GM19035 (cell line): ENCODE measurements around the gene USP48.
"Not testable (repeated sequence)": the region's sequence is repeated elsewhere in the genome, so short reads cannot be mapped to it uniquely, and the experiment has no call there.

Experiments
- ATAC-seq: cut with Tn5 transposase; IDR thresholded peaks from one replicate; pipeline ENCODE4 v1.9.1; 2021; ENCODE audit not compliant: unreplicated experiment

Gene USP48

GRCh38 chr1:21816602-21817302, 33.8 kb upstream of the USP48 start:
- ATAC-seq = no peak

- ATAC-seq = no peak
These were observed 32.9 kb upstream of the USP48 start for GRCh38 chr1:21815724-21816321.

DNA sequence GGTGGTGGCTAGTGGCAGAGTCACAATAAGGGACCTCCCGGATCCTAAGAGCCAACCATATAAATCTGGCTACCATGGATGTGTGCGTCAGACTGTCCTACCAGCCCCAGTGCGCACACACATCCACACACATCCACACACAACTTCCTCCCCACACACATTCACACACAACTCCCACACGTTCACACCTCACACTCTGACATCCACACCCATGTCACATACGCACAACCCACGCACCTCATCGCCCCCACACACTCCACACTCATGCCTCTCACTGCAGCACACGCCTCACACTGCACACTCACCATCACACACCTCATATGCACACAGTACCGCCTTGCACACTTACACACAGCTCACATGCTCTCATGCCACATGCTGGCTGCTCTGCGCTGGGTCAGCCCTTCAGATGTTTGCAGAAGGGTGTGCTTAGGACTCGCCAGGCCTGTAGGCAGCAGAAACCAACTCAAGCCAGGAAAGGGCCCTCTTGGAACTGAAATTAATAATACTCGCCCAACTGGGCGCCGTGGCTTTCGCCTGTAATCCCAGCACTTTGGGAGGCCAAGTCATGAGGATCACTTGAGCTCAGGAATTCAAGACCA, 32.1 kb upstream of the USP48 start:
- ATAC-seq = no peak

DNA sequence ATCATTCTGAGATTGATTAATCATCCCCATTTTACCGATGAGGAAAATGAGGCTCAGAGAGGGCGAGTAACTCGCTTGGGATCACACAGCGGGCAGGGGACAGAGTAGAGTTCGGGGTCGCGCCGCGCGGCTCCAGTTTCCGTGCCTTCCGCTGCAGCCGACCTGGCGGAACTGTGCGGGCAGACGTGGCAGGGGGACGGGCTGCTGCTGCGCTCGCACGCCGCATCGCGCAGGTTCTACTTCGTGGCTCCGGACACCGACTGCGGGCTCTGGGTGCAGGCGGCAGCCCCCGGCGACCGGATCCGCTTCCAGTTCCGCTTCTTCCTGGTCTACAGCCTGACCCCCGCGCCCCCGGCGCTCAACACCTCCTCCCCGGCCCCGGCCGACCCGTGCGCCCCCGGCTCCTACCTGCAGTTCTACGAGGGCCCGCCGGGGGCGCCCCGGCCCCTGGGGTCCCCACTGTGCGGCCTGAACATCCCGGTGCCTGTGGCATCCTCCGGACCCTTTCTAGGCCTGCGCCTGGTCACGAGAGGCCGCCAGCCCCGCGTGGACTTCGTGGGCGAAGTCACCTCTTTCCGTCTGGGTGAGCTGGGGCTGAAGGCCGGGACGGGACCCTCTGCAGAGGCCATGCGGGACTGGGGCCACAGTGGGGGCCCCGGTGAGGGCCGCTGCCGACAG, 31.4 kb upstream of the USP48 start:
- ATAC-seq = no peak

- ATAC-seq = no peak
These were observed 30.6 kb upstream of the USP48 start for GRCh38 chr1:21813542-21813941.

- ATAC-seq = no peak
These were observed 28.9 kb upstream of the USP48 start, which contains the start of gene LDLRAD2 for GRCh38 chr1:21811875-21812305. TSS of gene LDLRAD2 (plus strand) at chr1:21812265. CDS start at chr1:21812452, 187 bp downstream.

DNA sequence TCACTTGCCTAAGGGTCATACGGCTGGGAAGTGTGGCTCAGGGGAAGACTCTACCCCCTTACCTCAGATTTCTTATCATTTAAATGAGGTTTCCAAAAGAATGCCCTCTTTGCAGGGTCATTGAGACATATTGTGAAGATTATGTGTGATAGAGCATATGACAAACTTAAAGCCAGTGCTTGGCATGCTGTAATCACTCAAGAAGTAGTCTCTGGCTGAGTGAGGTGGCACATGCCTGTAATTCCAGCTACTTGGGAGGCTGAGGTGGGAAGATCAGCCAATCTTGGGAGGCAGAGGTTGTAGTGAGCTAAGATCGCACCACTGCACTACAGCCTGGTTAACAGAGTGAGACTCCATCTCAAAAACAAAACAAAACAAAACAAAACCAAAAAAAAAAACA, 21.6 kb upstream of the USP48 start:
- no peak for ATAC-seq

- ATAC-seq = no peak
These were observed 18.2 kb upstream of the USP48 start for GRCh38 chr1:21801100-21801499.

DNA sequence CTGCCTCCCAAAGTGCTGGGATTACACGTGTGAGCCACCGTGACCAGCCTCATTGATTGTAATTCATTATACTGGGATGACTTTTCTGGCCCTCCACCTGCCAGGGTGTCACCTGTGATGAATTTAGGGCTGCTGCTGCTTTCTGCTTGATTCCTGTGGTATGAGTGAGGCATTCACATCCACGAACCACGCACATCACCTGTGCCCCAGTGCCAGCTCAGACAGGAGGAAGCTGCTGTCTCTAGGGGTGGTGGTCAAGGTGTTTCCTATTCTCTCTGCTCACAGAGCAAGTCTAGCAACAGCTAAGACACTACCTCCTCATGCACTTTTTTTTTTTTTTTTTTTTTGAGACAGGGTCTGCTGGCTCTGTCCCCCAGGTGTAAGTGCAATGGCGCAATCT, 16.8 kb upstream of the USP48 start:
- ATAC-seq = no peak

GRCh38 chr1:21795075-21795474, 12.1 kb upstream of the USP48 start:
- ATAC-seq = no peak

- no peak for ATAC-seq
These were observed 11.7 kb upstream of the USP48 start for GRCh38 chr1:21794656-21795055.

GRCh38 chr1:21793104-21793503, 10.2 kb upstream of the USP48 start:
- ATAC-seq = no peak

- ATAC-seq = no peak
These were observed 3.7 kb upstream of the USP48 start for GRCh38 chr1:21786640-21787039.

DNA sequence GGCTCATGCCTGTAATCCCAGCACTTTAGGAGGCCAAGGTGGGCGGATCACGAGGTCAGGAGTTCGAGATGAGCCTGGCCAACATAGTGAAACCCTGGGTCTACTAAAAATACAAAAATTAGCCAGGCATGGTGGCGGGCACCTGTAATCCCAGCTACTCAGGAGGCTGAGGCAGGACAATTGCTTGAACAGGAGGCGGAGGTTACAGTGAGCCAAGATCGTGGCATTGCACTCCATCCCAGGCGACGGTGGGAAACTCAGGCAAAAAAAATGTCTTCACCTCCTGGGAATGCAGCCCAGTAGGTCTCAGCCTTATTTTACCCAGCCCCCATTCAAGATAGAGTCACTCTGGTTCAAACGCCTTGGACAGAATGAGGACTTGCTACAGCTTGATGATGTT, 2.8 kb upstream of the USP48 start:
- not testable (repeated sequence) for ATAC-seq

DNA sequence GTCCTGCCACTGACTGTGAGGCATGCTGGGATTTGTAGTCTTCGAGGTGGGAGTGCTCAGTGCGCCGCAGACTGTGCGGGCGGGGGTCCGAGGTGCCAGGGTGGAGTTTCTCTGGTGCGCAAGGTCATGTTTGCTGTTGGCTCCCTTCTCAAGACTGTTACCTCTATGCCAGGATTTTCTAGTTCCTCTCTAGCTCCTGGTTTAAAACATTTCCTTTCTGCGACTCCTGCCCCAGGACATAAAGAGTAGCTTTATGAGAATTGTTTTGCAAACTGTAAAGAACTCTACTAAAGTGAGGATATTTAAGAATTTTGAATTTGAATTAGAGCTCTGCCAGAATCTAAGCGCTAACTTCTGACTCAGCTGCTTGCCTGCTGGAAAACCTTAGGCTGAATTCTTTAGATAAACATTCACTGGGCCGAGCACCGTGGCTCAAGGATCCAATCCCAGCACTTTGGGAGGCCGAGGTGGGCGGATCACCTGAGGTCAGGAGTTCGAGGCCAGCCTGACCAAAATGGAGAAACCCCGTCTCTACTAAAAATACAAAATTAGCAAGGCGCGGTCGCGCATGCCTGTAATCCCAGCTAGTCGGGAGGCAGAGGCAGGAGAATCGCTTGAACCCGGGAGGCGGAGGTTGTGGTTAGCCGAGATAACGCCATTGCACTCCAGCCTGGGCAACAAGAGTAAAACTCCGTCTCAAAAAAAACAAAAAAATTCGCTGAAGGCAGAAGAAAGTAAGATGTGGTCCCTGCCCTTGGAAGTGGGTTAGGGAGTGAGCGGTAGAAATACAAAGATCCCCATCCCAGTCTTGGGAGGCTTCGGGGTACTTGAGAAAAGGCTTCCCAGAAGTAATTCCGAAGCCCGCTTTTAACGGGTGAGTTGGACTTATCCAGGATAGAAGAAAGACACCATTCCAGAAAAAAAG, 992 bp upstream of the USP48 start:
- ATAC-seq = no peak

DNA sequence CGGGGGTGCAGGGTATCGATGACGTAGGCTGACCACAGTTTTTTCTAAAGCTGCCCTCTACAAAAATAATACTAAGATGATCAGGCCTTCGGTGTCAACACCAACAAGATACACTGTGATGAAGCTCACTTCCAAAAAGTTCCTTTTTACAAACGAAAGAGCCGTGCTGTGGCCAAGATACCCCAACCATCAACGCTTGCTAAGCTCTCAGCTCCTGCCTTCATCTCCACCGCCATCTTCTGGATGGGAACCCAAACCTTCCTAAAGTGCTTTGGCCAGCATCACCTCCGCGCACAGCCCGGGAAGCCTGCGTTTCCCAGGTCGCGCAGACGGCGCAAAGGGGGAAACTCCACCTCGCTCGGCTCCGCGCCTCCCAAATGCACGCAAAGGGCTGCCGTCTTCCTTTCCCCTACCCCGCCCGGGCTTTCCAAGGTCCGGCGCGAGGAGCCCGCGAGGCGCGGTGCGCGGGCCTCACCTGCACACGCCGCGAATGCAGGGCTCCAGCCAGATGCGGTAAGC, 541 bp downstream of the USP48 start:
- peak; percentile 25 for ATAC-seq

GRCh38 chr1:21781815-21782348, 1.1 kb downstream of the USP48 start:
- no peak for ATAC-seq

GRCh38 chr1:21779613-21780521, 3.1 kb downstream of the USP48 start:
- peak; percentile 31 for ATAC-seq

DNA sequence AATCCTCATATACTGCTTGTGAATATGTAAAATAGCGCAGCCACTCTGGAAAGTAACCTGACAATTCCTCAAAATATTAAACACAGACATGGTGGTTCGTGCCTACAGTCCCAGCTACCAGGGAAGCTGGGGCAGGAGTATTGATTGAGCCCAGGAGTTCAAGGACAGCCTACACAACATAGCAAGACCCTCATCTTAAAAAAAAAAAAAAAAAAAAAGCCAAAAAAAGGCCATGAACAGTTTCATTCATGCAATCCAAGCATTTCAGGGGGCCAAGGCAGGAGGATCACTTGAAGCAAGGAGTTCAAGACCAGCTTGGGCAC, 4.6 kb downstream of the USP48 start:
- ATAC-seq = no peak
